GM21619 (cell line): ENCODE data around the gene LYSMD3.
A peak's percentile ranks its signal among the peaks of the same experiment; 100 is the strongest.
"Not testable (repeated sequence)": the region's sequence is repeated elsewhere in the genome, so short reads cannot be mapped to it uniquely, and the experiment has no call there.

Experiments used
- ATAC-seq: cut with Tn5 transposase; IDR thresholded peaks from one replicate; pipeline ENCODE4 v1.9.1; 2021; ENCODE audit not compliant: unreplicated experiment

Gene LYSMD3

DNA sequence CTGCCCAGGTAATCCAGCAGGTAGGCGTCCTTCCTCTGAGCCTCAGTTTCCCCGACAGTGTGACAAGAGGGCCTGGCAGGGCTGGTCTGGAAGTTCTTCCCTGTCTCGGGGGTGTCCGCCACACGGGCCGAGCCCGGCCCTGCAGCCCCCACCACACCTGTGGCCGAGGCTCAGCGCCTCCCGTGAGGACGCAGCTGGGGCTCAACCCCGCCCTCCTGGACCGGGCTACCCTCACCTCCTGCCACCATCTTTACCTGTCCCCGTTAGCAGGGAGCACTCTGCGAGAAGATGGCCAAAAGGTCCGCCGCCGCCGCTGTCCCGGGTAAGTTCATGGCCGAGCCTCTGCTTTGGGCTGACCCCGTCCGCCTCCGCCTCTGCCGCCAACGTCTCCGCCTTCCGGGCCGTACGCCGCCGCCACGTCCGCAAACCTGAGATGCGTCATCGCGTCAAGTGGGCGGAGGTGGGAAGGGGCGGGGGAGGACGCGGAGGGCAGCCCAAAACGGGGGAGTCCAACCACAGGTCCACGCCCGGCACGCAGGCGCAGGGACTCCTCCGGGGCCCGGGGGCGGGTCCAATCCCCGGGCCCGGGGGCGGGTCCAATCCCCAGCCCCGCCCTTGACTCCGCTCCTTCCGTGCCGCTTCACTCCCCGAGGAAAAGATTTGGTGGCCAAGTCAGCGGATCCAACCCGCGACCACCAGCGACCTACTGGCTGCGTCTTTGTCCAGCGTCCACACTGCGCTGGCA is at the start of gene LYSMD3:
TSS of gene LYSMD3 (minus strand) at position 391 of the 745 bp plus-strand sequence. CDS start 4,295 bp downstream, outside the sequence.
- peak; percentile 90 for ATAC-seq

DNA sequence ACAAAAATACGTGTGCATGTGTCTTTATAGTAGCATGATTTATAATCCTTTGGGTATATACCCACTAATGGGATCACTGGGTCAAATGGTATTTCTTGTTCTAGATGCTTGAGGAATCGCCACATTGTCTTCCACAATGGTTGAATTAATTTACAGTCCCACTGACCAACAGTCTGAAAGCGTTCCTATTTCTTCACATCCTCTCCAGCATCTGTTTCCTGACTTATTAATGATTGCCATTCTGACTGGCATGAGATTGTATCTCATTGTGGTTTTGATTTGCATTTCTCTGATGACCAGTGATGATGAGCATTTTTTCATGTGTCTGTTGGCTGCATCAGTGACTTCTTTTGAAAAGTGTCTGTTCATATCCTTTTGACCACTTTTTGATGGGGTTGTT is 47.2 kb upstream of the LYSMD3 start:
- not testable (repeated sequence) for ATAC-seq

DNA sequence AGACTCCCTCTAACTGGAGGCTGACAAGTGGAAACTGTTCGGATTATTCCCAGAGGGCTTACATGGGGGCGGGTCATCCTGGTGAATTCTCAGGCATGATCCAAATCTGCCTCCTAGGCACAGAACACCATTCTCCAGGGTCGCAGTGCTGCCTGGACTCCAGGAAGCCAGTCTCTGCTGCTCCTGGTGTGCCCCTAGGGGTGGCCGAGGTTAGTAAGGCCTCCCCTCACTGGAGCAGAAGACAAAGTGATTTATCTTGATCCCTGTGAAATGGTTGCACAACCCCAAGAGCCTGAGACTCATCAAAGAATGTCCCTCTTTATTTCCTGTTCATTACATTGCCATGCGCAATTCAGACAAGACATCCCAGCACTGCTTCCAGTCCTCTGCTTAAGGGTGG is 46.3 kb upstream of the LYSMD3 start:
- no peak for ATAC-seq

DNA sequence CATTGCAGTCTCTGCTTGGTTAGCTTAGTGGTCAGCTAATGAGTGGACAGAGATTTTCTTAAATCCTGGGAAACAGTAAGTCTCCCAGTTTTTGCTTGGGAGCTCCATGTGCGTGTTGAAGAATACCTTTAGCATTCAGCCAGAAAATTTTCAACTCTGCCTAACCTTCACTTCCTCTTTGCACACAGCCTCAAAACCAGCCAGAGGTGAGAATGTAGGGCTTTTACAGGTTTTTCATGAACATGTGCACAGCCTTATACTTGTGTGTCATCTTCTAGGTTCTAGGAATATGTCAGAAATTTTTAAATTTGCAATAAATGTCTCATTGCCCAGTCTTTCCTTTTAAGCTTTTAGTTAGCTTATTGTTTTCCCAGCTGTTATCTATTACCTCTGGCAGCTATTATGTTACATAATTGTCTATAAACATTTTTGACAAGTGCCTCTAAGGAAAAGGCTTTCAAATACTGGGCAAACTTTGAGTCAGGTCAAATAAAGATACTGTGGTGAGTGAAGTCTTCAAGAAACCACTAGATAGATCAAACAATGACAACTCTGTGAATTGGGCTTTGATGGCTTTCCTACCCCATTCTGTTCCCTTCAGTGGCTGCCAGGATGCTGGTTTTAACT is 41.9 kb upstream of the LYSMD3 start:
- ATAC-seq = no peak

GRCh38 chr5:90570034-90570433 is 40.6 kb upstream of the LYSMD3 start:
- ATAC-seq = no peak

GRCh38 chr5:90569084-90569483 is 39.7 kb upstream of the LYSMD3 start:
- no peak for ATAC-seq

DNA sequence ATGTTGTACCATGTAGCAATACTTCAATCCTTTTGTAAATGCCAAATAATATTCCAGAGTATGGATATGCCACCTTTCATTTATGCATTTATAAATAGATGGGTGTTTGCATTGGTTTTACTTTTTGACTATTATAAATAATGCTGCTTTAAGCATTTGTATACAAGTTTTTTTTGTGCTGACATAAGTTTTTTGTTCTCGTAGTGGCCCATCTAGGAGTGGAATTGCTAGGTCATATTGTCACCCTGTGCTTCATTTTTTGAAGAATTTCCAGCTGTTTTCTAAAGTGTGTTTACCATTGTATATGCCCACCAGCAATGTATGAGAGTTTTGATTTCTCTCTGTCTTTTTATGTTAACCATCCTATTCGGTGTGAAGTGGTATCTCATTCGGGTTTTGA is 36.1 kb upstream of the LYSMD3 start:
- no peak for ATAC-seq

GRCh38 chr5:90563108-90563507 is 33.7 kb upstream of the LYSMD3 start:
- no peak for ATAC-seq

DNA sequence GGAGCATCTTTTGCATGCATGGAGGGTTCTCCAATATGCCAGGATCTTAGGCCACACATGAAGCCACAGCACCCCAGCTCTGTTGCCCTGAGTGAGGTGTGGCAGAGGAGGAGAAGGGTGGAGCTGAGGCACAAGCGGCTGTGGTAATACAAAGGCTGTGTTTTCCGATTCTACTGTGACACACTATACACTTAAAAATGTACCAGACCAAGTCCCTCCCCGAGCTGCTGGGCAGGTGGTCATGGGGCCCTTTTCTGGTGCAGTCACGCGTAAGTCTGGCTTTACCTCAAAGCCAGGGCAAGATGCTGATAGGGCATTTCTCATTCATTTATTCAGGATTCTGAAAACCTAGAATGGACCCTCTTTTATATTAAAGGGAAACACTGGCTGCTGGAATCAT is 33.0 kb upstream of the LYSMD3 start:
- no peak for ATAC-seq

- ATAC-seq = no peak
These were observed 32.4 kb upstream of the LYSMD3 start for GRCh38 chr5:90561766-90562165.

DNA sequence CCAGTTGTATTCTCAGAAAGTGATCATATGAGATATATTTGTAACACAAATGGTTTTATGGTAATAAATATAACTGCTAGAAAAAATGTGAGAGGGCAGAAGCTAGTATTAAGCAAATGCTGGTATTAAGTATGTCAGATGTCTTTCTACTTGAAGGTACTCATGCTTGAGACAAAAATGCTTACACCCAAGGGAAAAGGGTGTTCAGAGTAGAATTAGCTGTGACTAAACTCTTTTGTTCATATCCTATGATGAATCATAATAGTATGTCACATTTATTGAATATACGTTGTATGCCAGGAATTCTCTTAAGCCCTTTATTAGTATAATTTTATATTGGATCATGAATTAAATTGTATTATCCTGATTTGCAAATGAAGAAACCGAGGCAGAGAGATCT is 31.4 kb upstream of the LYSMD3 start:
- ATAC-seq = no peak

DNA sequence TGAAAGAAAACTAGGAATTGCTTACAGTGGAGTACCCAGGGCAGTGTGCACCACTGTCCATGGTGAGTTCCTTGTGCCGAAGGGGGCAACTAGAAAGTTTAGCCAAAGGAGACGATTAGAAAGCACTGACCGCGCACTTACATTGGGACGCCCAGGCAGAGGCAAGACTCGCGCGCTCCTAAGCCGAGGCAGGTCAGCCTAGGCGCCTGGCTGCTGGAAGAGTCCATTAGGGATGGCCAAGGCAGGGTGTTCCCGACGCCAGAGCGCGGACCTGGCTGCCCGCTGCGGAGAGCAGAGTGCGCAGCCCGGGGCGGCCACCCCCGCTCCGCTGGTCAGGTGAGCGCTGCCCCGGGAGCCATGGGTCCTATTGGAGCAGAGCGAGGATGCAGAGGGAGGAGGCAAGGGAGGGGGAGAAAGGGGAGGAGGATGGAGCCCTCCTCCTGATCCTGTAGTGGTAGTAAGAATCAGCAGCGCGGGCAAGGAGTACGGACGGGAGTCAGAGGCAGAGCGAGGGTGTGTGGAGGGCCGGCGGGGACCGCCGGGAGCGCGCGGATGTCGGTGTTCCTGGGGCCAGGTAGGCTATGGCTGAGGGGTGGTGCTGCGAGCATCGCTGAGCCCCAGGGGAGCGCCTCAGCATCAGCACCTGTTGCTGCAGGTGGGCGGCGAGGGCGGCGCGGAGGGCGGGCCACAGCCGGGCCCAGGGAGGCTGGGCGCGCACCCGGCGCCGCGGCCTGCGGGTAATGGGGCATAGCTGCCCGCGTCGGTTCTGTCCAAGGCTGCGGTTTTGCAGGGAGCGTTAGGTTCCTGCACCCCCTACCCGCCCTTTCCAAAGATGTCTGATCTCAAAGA is 29.2 kb upstream of the LYSMD3 start, which contains the start of gene ADGRV1:
TSS of gene ADGRV1 (plus strand) at position 454 of the 849 bp plus-strand sequence. CDS start at position 553, 99 bp downstream.
- ATAC-seq = no peak

DNA sequence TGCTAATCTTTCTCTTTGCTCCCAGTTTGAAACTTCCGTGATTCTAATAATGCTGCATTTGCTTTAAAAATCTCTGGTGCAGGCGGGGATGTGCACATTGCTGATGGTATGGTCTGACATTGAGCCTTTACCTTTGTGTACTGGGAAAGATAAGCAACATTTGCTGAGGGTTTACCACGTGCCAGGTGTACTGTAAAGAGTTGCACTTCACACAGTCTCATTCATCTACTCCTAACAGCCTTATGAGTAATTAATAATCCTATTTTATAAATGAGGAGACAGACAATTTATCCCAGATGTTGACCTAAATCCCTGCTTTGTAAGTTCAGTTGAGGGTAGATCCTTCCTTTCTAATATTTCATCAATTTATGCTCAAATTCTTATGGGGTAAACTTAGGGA is 28.5 kb upstream of the LYSMD3 start:
- no peak for ATAC-seq

DNA sequence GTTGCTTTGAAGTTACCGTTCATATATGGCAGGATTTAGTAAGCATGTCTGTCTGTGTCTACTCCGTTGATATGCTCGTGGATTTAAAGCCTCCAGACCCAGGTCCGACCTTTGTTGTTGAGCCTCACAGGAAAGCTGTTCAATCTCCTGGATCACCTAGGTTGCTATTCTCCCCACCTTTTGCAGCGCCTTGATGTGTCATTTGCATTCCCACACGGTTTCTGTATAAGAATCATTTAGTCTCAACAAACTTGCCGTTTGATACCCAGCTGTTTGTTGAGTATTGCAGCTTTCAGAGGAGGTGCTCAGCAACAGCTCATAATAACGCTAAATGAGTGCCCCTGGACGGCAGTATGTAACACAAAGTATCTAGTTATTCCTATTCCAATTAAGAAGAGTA is 28.0 kb upstream of the LYSMD3 start:
- no peak for ATAC-seq

GRCh38 chr5:90555666-90556065 is 26.3 kb upstream of the LYSMD3 start:
- no peak for ATAC-seq

- ATAC-seq = no peak
These were observed 25.1 kb upstream of the LYSMD3 start for GRCh38 chr5:90554358-90555006.

DNA sequence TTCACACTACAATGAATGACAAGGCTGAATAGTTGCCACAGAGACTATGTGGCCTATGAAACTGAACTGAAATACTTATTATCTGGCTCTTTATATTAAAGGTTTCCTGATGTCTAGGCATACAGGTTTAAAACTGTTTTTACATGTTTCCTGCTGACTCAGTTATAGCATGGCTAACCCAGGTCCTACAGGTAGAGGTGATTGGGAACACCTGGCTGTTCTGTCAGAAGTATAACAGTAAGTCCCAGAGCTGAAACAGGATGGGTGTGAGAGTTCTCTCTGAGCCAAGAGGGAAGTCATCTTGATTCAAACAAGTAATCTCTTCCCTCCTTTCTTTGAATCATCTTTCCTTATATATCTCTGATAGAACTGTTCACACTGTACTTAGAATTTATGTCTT is 24.3 kb upstream of the LYSMD3 start:
- ATAC-seq = no peak

DNA sequence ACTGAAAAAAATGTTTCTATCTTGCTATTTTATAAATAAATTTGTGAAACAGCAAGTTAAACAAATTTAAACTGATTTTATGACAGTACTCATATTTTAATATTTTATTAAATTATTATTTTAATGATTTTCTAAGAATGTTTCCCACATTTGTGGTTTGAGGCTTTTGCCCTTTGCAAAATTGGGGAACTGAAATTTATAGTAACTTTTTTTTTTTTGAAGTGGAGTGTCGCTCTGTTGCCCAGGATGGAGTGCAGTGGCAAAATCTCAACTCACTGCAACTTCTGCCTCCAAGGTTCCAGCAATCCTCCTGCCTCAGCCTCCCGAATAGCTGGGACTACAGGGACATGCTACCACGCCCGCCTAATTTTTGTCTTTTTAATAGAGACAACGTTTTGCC is 22.0 kb upstream of the LYSMD3 start:
- no peak for ATAC-seq

DNA sequence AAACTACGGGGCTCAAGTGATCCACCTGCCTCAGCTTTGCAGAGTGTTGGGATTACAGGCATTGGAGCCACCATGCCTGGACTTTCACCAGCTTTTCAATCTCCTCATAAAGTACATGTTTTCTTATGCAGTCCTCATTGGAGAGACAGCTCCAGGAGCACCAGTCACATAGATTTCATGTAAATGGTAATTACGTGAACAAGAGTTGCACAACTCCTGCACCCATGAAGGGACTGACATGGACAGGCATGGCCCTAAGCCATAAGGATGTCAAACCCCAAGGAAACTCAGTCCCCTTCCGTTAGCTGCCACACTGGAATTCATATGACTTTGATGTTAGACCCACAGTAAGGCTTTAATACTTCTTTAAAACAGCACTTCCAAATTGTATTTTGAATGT is 21.6 kb upstream of the LYSMD3 start:
- no peak for ATAC-seq

DNA sequence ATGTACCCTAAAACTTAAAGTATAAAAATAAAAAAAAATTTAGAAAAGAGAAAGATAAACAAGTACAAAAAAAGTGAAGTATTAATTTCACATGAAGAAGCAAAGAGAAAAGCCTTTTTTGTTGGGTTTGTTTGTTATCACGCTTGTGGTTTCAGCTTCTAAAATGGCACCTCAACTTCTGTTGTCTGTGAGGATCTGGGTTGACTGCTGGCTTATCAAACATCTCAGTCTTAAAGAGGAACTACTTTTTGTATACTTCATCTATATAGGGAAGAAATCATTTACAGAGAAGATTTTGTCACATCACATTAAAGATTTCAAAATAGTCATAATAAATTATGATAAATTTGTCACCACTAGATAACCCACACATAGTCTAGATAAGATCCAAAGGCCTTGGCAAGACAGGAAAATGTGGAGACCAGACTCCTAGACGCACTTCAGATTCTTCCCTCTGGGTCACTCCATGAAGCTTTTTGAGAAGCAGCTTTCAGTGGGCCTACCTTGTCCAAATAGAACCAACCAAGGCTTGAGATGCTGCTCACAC is 20.4 kb upstream of the LYSMD3 start:
- no peak for ATAC-seq

GRCh38 chr5:90549223-90549622 is 19.8 kb upstream of the LYSMD3 start:
- ATAC-seq = no peak
